Ovary (tissue), 9 donors: ENCODE measurements around the gene CIDEA. TPM values are rescaled to one million over a fixed set of nuclear protein-coding genes. Genes with fewer than 3 reads are reported as not detected.

Source experiments
- DNase-seq, 5 donors: peaks; one replicate each; pipeline ENCODE4 v3.0.0-alpha.2; 2019 to 2020
- H3K27ac ChIP-seq, 2 donors: fragments of 200-600 bp; one replicate each; pipeline versions ENCODE4 v1.5.1 to v1.8.0; 2019 to 2022
- H3K27me3 ChIP-seq: fragments of 200-600 bp; one replicate; pipeline ENCODE4 v1.8.0; 2022
- H3K36me3 ChIP-seq: fragments of 200-600 bp; sonication (generic); one replicate; pipeline ENCODE4 v1.5.1; 2019
- H3K4me1 ChIP-seq: one replicate; pipeline ENCODE4 v1.8.1; 2013; ENCODE audit warnings: mild to moderate bottlenecking, moderate library complexity; ENCODE audit not compliant: insufficient read depth
- H3K4me3 ChIP-seq: fragments of 200-600 bp; sonication (generic); one replicate; pipeline ENCODE4 v1.5.1; 2017
- H3K9me3 ChIP-seq, 2 donors: fragments of 200-600 bp in 1 of 2; sonication (generic) in 1 of 2; one replicate each; pipeline versions ENCODE4 v1.5.1 to v1.8.1; 2013 to 2019; ENCODE audit warnings: mild to moderate bottlenecking in 1 of 2, moderate library complexity in 1 of 2
- EP300 ChIP-seq: sonication (generic); formaldehyde crosslinking; IDR thresholded peaks from one replicate; pipeline ENCODE4 v1.6.1; 2017; ENCODE audit warnings: antibody characterized with exemption
- POLR2A ChIP-seq: fragments of 450-650 bp; IDR thresholded peaks from one replicate; pipeline ENCODE4 v1.6.1; 2017; ENCODE audit warnings: antibody characterized with exemption, mild to moderate bottlenecking, moderate library complexity
- WGBS, 3 donors: extraction: QIAGEN DNeasy Blood & Tissue Kit in 1 of 3; methylation state at CpG; one replicate each; pipeline versions ENCODE4 v1.1.5 to v1.1.7; 2013 to 2017; 5-methylcytosine and 5-hydroxymethylcytosine counted together
- intact Hi-C, 4 donors: fragments of 100-400 bp; cut with DNase I; formaldehyde crosslinking; loops; one replicate each; pipeline versions ENCODE4 v1.11.0 to v1.15.1; 2022 to 2023
- polyA plus RNA-seq, 2 donors: library from polyadenylated mRNA; stranded (reverse); fragments of 200-250 nt in 1 of 2; fragments of 350-450 nt in 1 of 2; fragmentation: Illumina TruSeq in 1 of 2; extraction: RNeasy Lipid Tissue Mini Kit (QIAGEN cat#74804) in 1 of 2; gene quantifications; one replicate each; pipeline ENCODE4 v1.2.3, GENCODE V29; 2013 to 2014
- total RNA-seq, 7 donors: library from RNA; depleted of rRNA in 2 of 7; stranded (reverse); fragments of >200 nt in 2 of 7; fragmentation: NEBNext Ultra II Directional in 3 of 7; extraction: Animal tissue kit (Norgen Biotek cat#: 25700) in 3 of 7; gene quantifications; one replicate each; pipeline versions ENCODE4 v1.1.0 to v1.2.4, GENCODE V29; 2016 to 2023
- TF ChIP-seq, protein P1 (sequence below), 3 donors: fragments of 450-650 bp in 2 of 3; fragments of 200-600 bp in 1 of 3; IDR thresholded peaks; one replicate each; pipeline versions ENCODE4 v1.5.1 to v1.8.0; 2016 to 2022; ENCODE audit warnings: antibody characterized with exemption in 3 of 3, mild to moderate bottlenecking in 1 of 3
- donor health status: DM: no; HTN: no; CAD: no; lungs with moderate emphysema.
- donor health status: DM: no; HTN: no; CAD: no.
- donor health status: Bipolar disorder and iron deficiency.
- donor health status: DM: yes; HTN: yes; CAD: no.
- donor health status: DM: no; HTN: no; CAD: no.
- donor health status: DM: yes; HTN: yes; CAD: no.

CIDEA gene
- total and polyA plus RNA-seq, 9 donors: 0.15 TPM; not detected in 8

DNA sequence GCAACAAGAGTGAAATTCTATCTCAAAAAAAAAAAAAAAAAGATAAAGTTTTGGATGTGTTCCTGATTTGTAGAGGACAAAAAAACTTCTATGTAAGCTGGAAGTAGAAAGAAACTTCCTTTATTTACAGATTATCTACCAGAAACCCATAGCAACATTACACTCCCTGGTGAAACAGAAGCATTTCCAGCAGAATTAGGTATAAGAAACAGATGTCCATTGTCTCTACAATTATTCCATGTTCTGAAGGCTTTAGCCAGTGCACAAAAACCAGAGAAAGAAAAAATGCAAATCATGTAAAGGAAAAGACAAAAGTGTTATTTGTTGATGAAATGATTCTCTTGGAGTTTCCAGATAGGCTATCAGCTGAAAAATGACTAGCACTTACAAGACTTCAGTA lies 58.8 kb downstream of the CIDEA start:
- no peak overlapping the region for H3K4me3 ChIP-seq
- no peaks in the 10 kb centered on the region for H3K9me3 ChIP-seq
- intact Hi-C loops: no loop called here
- peaks cover 4% of the 10 kb centered on the region for H3K4me1 ChIP-seq
- H3K27me3 ChIP-seq: no peaks in the 10 kb centered on the region
- TF ChIP-seq POLR2A (no peak), EP300 (no peak)
- TF ChIP-seq, protein P1, sequence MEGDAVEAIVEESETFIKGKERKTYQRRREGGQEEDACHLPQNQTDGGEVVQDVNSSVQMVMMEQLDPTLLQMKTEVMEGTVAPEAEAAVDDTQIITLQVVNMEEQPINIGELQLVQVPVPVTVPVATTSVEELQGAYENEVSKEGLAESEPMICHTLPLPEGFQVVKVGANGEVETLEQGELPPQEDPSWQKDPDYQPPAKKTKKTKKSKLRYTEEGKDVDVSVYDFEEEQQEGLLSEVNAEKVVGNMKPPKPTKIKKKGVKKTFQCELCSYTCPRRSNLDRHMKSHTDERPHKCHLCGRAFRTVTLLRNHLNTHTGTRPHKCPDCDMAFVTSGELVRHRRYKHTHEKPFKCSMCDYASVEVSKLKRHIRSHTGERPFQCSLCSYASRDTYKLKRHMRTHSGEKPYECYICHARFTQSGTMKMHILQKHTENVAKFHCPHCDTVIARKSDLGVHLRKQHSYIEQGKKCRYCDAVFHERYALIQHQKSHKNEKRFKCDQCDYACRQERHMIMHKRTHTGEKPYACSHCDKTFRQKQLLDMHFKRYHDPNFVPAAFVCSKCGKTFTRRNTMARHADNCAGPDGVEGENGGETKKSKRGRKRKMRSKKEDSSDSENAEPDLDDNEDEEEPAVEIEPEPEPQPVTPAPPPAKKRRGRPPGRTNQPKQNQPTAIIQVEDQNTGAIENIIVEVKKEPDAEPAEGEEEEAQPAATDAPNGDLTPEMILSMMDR (IDR thresholded peaks at IDR 0.05): no peak
- H3K36me3 ChIP-seq: no peaks in the 10 kb centered on the region
- no peak for DNase-seq
- H3K27ac ChIP-seq: no peak overlapping the region

DNA sequence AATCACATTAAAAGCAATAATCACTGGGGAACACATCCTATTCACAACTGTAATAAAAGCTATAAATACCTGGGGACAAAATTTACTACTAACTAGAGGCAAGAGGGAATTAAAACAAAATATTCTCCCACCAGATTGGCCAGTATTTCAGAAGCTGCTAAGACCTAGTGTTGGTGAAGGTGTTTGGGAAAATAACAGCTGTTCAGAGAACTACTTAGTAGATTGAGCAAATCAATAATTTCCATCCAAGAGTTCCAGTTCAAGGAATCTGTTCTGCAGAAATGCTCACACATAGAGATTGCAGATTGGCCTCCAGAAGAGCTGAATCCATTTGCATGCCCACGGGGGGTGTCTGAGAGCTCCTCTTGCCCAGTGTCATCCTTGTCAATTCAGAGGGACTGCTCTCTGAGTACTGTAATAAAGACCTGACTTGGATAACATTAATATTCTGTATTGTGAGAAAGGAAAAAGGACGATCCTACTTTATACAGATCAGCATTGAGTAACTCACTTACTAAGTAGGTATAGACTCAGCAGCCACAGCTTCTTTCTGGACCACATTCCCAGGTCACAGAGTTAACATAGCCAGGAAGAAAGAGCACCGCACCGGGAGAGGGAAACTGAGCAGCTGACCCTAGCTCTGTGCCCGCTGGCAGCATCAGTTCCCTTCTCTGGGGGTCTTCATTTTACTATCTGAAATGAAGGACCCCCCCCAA lies 59.5 kb downstream of the CIDEA start:
- no peak for DNase-seq
- TF ChIP-seq POLR2A: no peak
- TF ChIP-seq, protein P1 (IDR thresholded peaks at IDR 0.05): no peak
- no peak for TF ChIP-seq EP300
- peaks cover 4% of the 10 kb centered on the region for H3K4me1 ChIP-seq
- H3K9me3 ChIP-seq: no peaks in the 10 kb centered on the region
- WGBS, 3 donors: 81 to 92% (median 84%) methylated on average over 5 of the region's 5 CpGs
- no peaks in the 10 kb centered on the region for H3K36me3 ChIP-seq
- no peak overlapping the region for H3K27ac ChIP-seq
- intact Hi-C loops: no loop called here
- H3K4me3 ChIP-seq: no peak overlapping the region
- no peaks in the 10 kb centered on the region for H3K27me3 ChIP-seq

DNA sequence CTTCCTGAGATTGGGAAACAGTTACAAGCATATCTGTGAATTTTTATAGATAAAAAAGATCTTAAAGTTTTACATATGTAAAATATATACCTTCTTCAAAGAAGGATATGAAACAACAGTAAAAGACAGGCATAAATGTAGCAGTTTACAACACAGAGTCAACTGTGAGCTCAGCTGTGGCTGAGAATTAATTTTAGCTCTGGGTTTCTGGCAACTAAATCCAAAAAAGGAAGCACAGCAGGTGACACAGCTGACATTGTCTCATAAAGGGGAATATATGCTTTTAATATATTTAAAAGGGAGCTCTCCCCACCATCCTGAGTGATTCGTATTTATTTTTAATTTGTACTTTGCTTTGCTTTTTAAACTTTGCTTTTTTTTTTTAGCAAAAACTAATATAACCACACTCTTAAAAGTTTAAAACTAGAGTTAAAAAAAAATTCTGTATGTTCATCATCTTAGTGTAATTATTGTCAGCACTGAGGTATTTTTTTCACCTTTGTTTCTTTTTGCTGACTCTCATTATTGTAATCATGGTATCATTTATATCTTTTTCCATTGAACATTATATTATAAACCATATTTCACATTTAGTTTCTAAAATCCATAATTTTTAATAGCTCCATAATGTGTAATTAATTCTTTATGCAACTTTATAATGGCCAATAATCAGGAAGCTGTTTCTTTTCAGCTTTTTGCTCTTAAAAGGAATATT lies 60.6 kb downstream of the CIDEA start:
- H3K27ac ChIP-seq: no peak overlapping the region
- H3K36me3 ChIP-seq: no peaks in the 10 kb centered on the region
- intact Hi-C loops: no loop called here

DNA sequence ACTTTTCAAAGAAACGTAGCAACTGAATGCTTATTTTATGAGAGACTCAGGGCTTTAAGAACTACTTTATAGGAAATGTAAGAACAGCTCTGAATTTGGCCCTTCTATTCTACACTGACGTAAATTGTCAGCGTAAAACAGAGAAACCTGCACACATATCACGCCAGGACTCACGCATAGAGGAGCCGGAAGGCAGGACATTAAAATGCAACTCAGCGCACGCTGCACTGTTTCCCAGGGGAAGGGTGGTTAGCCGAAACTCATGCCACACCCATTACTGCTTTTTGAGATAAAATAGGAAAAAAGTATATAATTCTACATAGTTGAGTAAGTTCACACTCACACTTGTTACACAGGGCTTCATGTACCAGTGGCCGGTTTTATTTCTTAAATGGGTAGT lies 61.3 kb downstream of the CIDEA start:
- Histone ChIP-seq H3K4me1 (peaks cover 4% of the 10 kb centered on the region), H3K36me3 (no peaks in the 10 kb centered on the region), H3K4me3 (no peak overlapping the region), H3K27me3 (no peaks in the 10 kb centered on the region), H3K27ac (no peak overlapping the region), H3K9me3 (no peaks in the 10 kb centered on the region)
- TF ChIP-seq EP300 (no peak), POLR2A (no peak)
- TF ChIP-seq, protein P1 (IDR thresholded peaks at IDR 0.05): no peak
- DNase-seq: no peak
- 48 to 83% (median 74%) methylated on average over 10 of the region's 10 CpGs for WGBS, 3 donors
- intact Hi-C loops: no loop called here

More for the DNA sequence above, 60.6 kb downstream of the CIDEA start:
- H3K27me3 ChIP-seq: no peaks in the 10 kb centered on the region
- no peak overlapping the region for H3K4me3 ChIP-seq
- no peak for DNase-seq
- H3K9me3 ChIP-seq: no peaks in the 10 kb centered on the region
- TF ChIP-seq, protein P1 (IDR thresholded peaks at IDR 0.05): no peak
- TF ChIP-seq EP300 (no peak), POLR2A (no peak)
- peaks cover 4% of the 10 kb centered on the region for H3K4me1 ChIP-seq
- 71 to 91% (median 81%) methylated on average over 1 of the region's 1 CpG for WGBS, 3 donors
